Trophoblast cell (in vitro differentiated cells and primary cell): ENCODE results near the gene ZNF716.
A peak's percentile ranks its signal among the peaks of the same experiment; 100 is the strongest.
"Not testable (repeated sequence)": the region's sequence is repeated elsewhere in the genome, so short reads cannot be mapped to it uniquely, and the experiment has no call there.

ENCODE experiments used
- DNase-seq, 2 donors: peaks; one replicate each; pipeline ENCODE4 v3.0.0-alpha.2; 2016
- H2AFZ ChIP-seq: 2 replicates; pipeline ENCODE4 v1.6.1; 2013; ENCODE audit warnings: low read length, moderate library complexity, mild to moderate bottlenecking; ENCODE audit not compliant: insufficient read depth, poor library complexity
- H2AK5ac ChIP-seq: 2 replicates; pipeline ENCODE4 v1.6.1; 2013; ENCODE audit warnings: mild to moderate bottlenecking, low read length
- H2BK120ac ChIP-seq: 2 replicates; pipeline ENCODE4 v1.6.1; 2013; ENCODE audit warnings: low read length, mild to moderate bottlenecking, moderate library complexity; ENCODE audit not compliant: insufficient read depth, poor library complexity
- H2BK12ac ChIP-seq: 2 replicates; pipeline ENCODE4 v1.6.1; 2013; ENCODE audit warnings: mild to moderate bottlenecking, low read length, moderate library complexity
- H2BK5ac ChIP-seq: 2 replicates; pipeline ENCODE4 v1.6.1; 2013; ENCODE audit warnings: low read length, low read depth, moderate library complexity, mild to moderate bottlenecking; ENCODE audit not compliant: poor library complexity
- H3K14ac ChIP-seq: 2 replicates; pipeline ENCODE4 v1.6.1; 2013; ENCODE audit warnings: mild to moderate bottlenecking, low read length
- H3K18ac ChIP-seq: 2 replicates; pipeline ENCODE4 v1.6.1; 2013; ENCODE audit warnings: mild to moderate bottlenecking, low read length
- H3K23ac ChIP-seq: 2 replicates; pipeline ENCODE4 v1.6.1; 2013; ENCODE audit warnings: low read length
- H3K27ac ChIP-seq: 2 replicates; pipeline ENCODE4 v1.5.1; 2013; ENCODE audit warnings: low read depth, mild to moderate bottlenecking, inconsistent platforms, low read length, moderate library complexity
- H3K27me3 ChIP-seq: 2 replicates; pipeline ENCODE4 v1.6.1; 2013; ENCODE audit warnings: inconsistent platforms, mild to moderate bottlenecking, low read length, moderate library complexity; ENCODE audit not compliant: insufficient read depth
- H3K36me3 ChIP-seq, 2 experiments: 1 replicate in 1 of 2; 2 replicates in 1 of 2; pipeline ENCODE4 v1.6.1; 2013; ENCODE audit warnings: low read length in 2 of 2, mild to moderate bottlenecking in 2 of 2, moderate library complexity in 1 of 2; ENCODE audit not compliant: insufficient read depth in 2 of 2, control insufficient read depth in 1 of 2
- H3K4ac ChIP-seq: 2 replicates; pipeline ENCODE4 v1.6.1; 2013; ENCODE audit warnings: low read depth, mild to moderate bottlenecking, low read length, moderate library complexity
- H3K4me1 ChIP-seq, 2 experiments: 1 replicate in 1 of 2; 2 replicates in 1 of 2; pipeline ENCODE4 v1.6.1; 2013; ENCODE audit warnings: low read length in 2 of 2, mild to moderate bottlenecking in 2 of 2, moderate library complexity in 1 of 2; ENCODE audit not compliant: insufficient read depth in 2 of 2, control insufficient read depth in 1 of 2
- H3K4me2 ChIP-seq: 2 replicates; pipeline ENCODE4 v1.6.1; 2013; ENCODE audit warnings: inconsistent platforms, mild to moderate bottlenecking, low read length, moderate library complexity
- H3K4me3 ChIP-seq: 2 replicates; pipeline ENCODE4 v1.5.1; 2013; ENCODE audit warnings: mild to moderate bottlenecking, low read depth, low read length, inconsistent platforms
- H3K79me1 ChIP-seq: one replicate; pipeline ENCODE4 v1.6.1; 2013; ENCODE audit warnings: low read length
- H3K79me2 ChIP-seq: 2 replicates; pipeline ENCODE4 v1.6.1; 2013; ENCODE audit warnings: low read length, mild to moderate bottlenecking; ENCODE audit not compliant: control insufficient read depth, insufficient read depth, poor library complexity
- H3K9ac ChIP-seq: 2 replicates; pipeline ENCODE4 v1.6.1; 2013; ENCODE audit warnings: mild to moderate bottlenecking, low read length
- H3K9me3 ChIP-seq: 2 replicates; pipeline ENCODE4 v1.6.1; 2013; ENCODE audit warnings: low read depth, mild to moderate bottlenecking, control low read depth, inconsistent platforms, low read length; ENCODE audit not compliant: insufficient read depth
- H4K12ac ChIP-seq: 2 replicates; pipeline ENCODE4 v1.6.1; 2013; ENCODE audit warnings: low read depth, mild to moderate bottlenecking, low read length, moderate library complexity
- H4K8ac ChIP-seq: 2 replicates; pipeline ENCODE4 v1.6.1; 2013; ENCODE audit warnings: low read depth, mild to moderate bottlenecking, low read length, moderate library complexity
- H4K91ac ChIP-seq: one replicate; pipeline ENCODE4 v1.6.1; 2013; ENCODE audit warnings: low read depth, mild to moderate bottlenecking, low read length, moderate library complexity
- WGBS: extraction: QIAGEN DNeasy Blood & Tissue Kit; methylation state at CpG from one replicate; pipeline ENCODE4 v1.1.7; 2013; ENCODE audit warnings: missing lambda C conversion rate; ENCODE audit not compliant: insufficient read length, insufficient coverage; ENCODE audit errors: extremely low coverage; 5-methylcytosine and 5-hydroxymethylcytosine counted together

The ZNF716 gene

DNA sequence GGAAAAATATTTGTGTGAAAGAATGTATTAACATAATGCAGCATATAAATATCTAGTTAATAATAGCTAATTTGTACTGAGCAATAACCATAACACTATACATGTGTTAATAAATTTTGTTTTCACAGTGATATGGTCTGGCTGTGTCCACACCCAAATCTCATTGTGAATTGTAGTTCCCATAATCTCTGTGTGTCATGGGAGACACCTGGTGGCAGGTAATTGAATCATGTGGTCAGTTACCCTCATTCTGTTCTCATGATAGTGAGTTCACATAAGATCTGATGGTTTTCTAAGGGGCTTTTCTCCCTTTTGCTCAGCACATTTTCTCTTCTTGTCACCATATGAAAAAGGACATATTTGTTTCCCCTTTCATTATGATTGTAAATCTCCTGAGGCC is 30.3 kb downstream of the ZNF716 start:
- H3K79me2 ChIP-seq, H2AFZ ChIP-seq: not testable (repeated sequence)

DNA sequence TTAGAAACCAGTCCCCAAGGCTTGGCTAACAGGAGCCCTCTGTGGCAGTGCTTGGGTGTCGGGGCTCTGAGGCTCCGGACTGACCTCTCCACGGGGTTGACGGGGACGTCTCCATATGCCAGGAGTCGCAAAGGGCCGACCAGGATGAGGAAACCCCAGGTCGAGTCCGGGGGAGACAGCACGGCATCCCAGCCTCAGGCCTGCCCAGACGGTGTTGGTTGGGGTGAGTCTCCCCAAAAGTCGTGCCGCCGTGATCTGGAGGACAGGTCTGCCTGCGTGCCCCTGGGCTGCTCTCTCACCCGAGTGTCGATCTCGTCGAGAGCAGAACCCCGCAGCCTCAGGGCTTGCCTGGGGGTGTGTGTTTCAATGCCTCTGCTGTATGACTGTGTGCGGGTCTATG is 35.0 kb downstream of the ZNF716 start:
- H3K79me1 ChIP-seq, H3K4me2 ChIP-seq, H4K12ac ChIP-seq, H3K23ac ChIP-seq, H3K4me3 ChIP-seq, DNase-seq, H3K36me3 ChIP-seq, H2AFZ ChIP-seq, H3K9ac ChIP-seq, H3K27ac ChIP-seq, H4K8ac ChIP-seq, H3K4ac ChIP-seq, H3K18ac ChIP-seq, H4K91ac ChIP-seq, H2BK120ac ChIP-seq, H2BK5ac ChIP-seq, H2AK5ac ChIP-seq, H3K4me1 ChIP-seq, H3K27me3 ChIP-seq, H3K79me2 ChIP-seq, H3K14ac ChIP-seq, H2BK12ac ChIP-seq: not testable (repeated sequence)
- peaks cover 31% of the 10 kb centered on the region for H3K9me3 ChIP-seq
- WGBS, result no CpG with 5 or more reads among the region's 21 CpGs

More for the DNA sequence above, 30.3 kb downstream of the ZNF716 start:
- H3K4ac ChIP-seq, H3K9ac ChIP-seq, H2AK5ac ChIP-seq, H2BK120ac ChIP-seq, H3K9me3 ChIP-seq, H2BK12ac ChIP-seq, H3K14ac ChIP-seq, H3K4me1 ChIP-seq, H4K12ac ChIP-seq, H2BK5ac ChIP-seq, H3K79me1 ChIP-seq, H3K18ac ChIP-seq, H4K91ac ChIP-seq, H3K36me3 ChIP-seq, H3K4me2 ChIP-seq, H4K8ac ChIP-seq, H3K27ac ChIP-seq, H3K27me3 ChIP-seq, H3K23ac ChIP-seq, H3K4me3 ChIP-seq: not testable (repeated sequence)
- DNase-seq, result peak in 1 of 2 donors; percentile 31

DNA sequence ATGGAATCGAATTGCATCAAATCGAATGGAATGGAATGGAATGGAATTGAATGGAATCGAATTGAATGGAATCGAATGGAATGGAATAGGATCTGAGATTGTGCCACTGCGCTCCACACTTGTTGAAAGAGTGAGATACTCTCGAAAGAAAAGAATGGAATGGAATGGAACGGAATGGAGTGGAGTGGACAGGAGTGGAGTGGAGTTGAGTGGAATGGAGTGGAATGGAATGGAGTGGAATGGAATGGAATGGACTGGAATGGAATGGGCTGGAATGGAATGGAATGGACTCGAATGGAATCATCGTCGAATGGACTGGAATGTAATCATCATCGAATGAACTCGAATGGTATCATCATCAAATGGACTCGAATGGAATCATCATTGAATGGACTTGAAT is 38.0 kb downstream of the ZNF716 start:
- Histone ChIP-seq H3K27ac (no peak overlapping the region), H3K4ac (no peak overlapping the region), H4K8ac (no peak overlapping the region), H4K12ac (no peak overlapping the region), H3K9me3 (peaks cover 42% of the 10 kb centered on the region), H3K36me3 (no peaks in the 10 kb centered on the region), H3K79me1 (no peaks in the 10 kb centered on the region), H3K4me2 (no peak overlapping the region), H3K23ac (no peak overlapping the region), H3K4me1 (no peaks in the 10 kb centered on the region), H3K27me3 (no peaks in the 10 kb centered on the region), H2BK120ac (no peak overlapping the region), H2BK12ac (no peak overlapping the region), H3K18ac (no peak overlapping the region), H3K9ac (no peak overlapping the region), H2BK5ac (no peak overlapping the region), H3K4me3 (no peak overlapping the region), H3K14ac (no peak overlapping the region), H2AFZ (no peak overlapping the region), H2AK5ac (no peak overlapping the region), H3K79me2 (no peaks in the 10 kb centered on the region), H4K91ac (no peak overlapping the region)
- WGBS, result 100% methylated on average over 6 of the region's 13 CpGs
- no peak for DNase-seq

DNA sequence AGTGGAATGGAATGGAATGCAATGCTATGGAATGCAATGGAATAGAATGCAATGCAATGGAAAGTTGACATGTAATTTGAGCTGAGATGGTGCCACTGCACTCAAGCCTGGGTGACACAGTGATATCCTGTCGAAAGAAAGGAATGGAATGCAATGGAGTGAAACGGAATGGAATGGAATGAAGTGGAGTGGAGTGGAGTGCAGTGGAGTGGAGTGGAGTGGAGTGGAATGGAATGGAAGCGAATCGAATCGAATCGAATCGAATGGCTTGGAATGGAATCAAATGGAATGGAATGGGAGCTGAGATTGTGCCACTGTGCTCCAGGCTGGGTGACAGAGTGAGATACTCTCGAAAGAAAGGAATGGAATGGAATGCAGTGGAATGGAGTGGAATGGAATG is 45.1 kb downstream of the ZNF716 start:
- peaks cover 26% of the 10 kb centered on the region for H3K9me3 ChIP-seq
- not testable (repeated sequence) for H3K4ac ChIP-seq, H2BK12ac ChIP-seq, H3K9ac ChIP-seq, H2BK120ac ChIP-seq, H3K36me3 ChIP-seq, H3K4me2 ChIP-seq, H3K18ac ChIP-seq, H2AFZ ChIP-seq, H3K27me3 ChIP-seq, H3K79me2 ChIP-seq, H3K79me1 ChIP-seq, H3K14ac ChIP-seq, H2BK5ac ChIP-seq, H3K4me3 ChIP-seq, H3K27ac ChIP-seq, H3K23ac ChIP-seq, H4K12ac ChIP-seq, H4K91ac ChIP-seq, DNase-seq, H4K8ac ChIP-seq, H2AK5ac ChIP-seq, H3K4me1 ChIP-seq
- 100% methylated on average over 6 of the region's 8 CpGs for WGBS
